NCI-H146 treated with DMSO at 0.1 percent for 48 hours (cell line): ENCODE results near the gene RPL6.
"Not testable (repeated sequence)": the region's sequence is repeated elsewhere in the genome, so short reads cannot be mapped to it uniquely, and the experiment has no call there.

Source experiments
- DNase-seq: peaks from one replicate; lab custom pipeline; 2025; ENCODE audit not compliant: unreplicated experiment; lab: John Stamatoyannopoulos, UW

RPL6 gene

GRCh38 chr12:112409064-112409905 is at the start of gene RPL6:
RPL6 (minus strand) TSS chr12:112409605; CDS start chr12:112408656, 949 bp downstream.
- peak; percentile 87 for DNase-seq

- no peak for DNase-seq
Measured at GRCh38 chr12:112458751-112459150, 49.3 kb upstream of the RPL6 start.

GRCh38 chr12:112458330-112458729 is 48.9 kb upstream of the RPL6 start:
- DNase-seq, result no peak

- not testable (repeated sequence) for DNase-seq
Measured at GRCh38 chr12:112457142-112457541, 47.7 kb upstream of the RPL6 start.

GRCh38 chr12:112456029-112456428 is 46.6 kb upstream of the RPL6 start:
- DNase-seq, result no peak

GRCh38 chr12:112450725-112451124 is 41.3 kb upstream of the RPL6 start:
- no peak for DNase-seq

- not testable (repeated sequence) for DNase-seq
Measured at GRCh38 chr12:112448165-112448564, 38.8 kb upstream of the RPL6 start.

- no peak for DNase-seq
Measured at GRCh38 chr12:112447106-112447505, 37.7 kb upstream of the RPL6 start.

- DNase-seq, result no peak
Measured at GRCh38 chr12:112446008-112446725, 36.8 kb upstream of the RPL6 start.

- DNase-seq, result no peak
Measured at GRCh38 chr12:112443916-112444315, 34.5 kb upstream of the RPL6 start.

- not testable (repeated sequence) for DNase-seq
Measured at GRCh38 chr12:112440653-112441052, 31.2 kb upstream of the RPL6 start.

GRCh38 chr12:112439769-112440168 is 30.4 kb upstream of the RPL6 start:
- DNase-seq, result no peak

- DNase-seq, result not testable (repeated sequence)
Measured at GRCh38 chr12:112438645-112439044, 29.2 kb upstream of the RPL6 start.

- DNase-seq, result no peak
Measured at GRCh38 chr12:112433551-112433950, 24.1 kb upstream of the RPL6 start.

- DNase-seq, result no peak
Measured at GRCh38 chr12:112431965-112432364, 22.6 kb upstream of the RPL6 start.

- DNase-seq, result no peak
Measured at GRCh38 chr12:112430929-112431328, 21.5 kb upstream of the RPL6 start.

GRCh38 chr12:112427760-112428159 is 18.4 kb upstream of the RPL6 start:
- DNase-seq, result no peak

- DNase-seq, result no peak
Measured at GRCh38 chr12:112425582-112426382, 16.4 kb upstream of the RPL6 start.

- DNase-seq, result no peak
Measured at GRCh38 chr12:112424126-112424525, 14.7 kb upstream of the RPL6 start.

- DNase-seq, result no peak
Measured at GRCh38 chr12:112422531-112422930, 13.1 kb upstream of the RPL6 start.

GRCh38 chr12:112421363-112421762 is 12.0 kb upstream of the RPL6 start:
- no peak for DNase-seq
